Measurements from ENCODE around the gene NFASC. TPM values are rescaled to one million over a fixed set of nuclear protein-coding genes. Genes with fewer than 3 reads are reported as not detected.

The NFASC gene
- total and polyA plus RNA-seq, 12 donors: 1.9 to 24.1 (median 9.2) TPM

GRCh38 chr1:205004351-205004750, 133.7 kb downstream of the NFASC start:
- Histone ChIP-seq H3K9me3 (no peaks in the 10 kb centered on the region), H3K27ac (no peak overlapping the region), H3K27me3 (peaks cover 0 to 14% (median 0%) of the 10 kb centered on the region in 7 donors), H3K4me1 (no peaks in the 10 kb centered on the region), H3K36me3 (no peaks in the 10 kb centered on the region), H3K4me3 (no peak overlapping the region)
- peak in 1 of 8 donors; percentile 39 for ATAC-seq
- WGBS, 2 donors: 65 to 68% methylated on average over 3 of the region's 3 CpGs
- intact Hi-C loops (cut with DNase I): no loop called here
- DNase-seq: no peak
- no peak for TF ChIP-seq CTCF (IDR thresholded peaks at IDR 0.05)

- no peak for TF ChIP-seq CTCF (IDR thresholded peaks at IDR 0.05)
- DNase-seq: no peak
- WGBS, 2 donors: 82 to 85% methylated on average over 8 of the region's 8 CpGs
- intact Hi-C loops (cut with DNase I): no loop called here
- Histone ChIP-seq H3K27me3 (no peaks in the 10 kb centered on the region), H3K36me3 (no peaks in the 10 kb centered on the region), H3K4me1 (peaks cover 0 to 15% (median 5%) of the 10 kb centered on the region in 9 donors), H3K27ac (no peak overlapping the region), H3K4me3 (no peak overlapping the region), H3K9me3 (no peaks in the 10 kb centered on the region)
- no peak for ATAC-seq
Observed at GRCh38 chr1:205008896-205009295, 138.2 kb downstream of the NFASC start.

- TF ChIP-seq CTCF (IDR thresholded peaks at IDR 0.05): no peak
- H3K4me1 ChIP-seq: peaks cover 0 to 23% (median 12%) of the 10 kb centered on the region in 9 donors
- no peaks in the 10 kb centered on the region for H3K9me3 ChIP-seq
- H3K27me3 ChIP-seq: no peaks in the 10 kb centered on the region
- intact Hi-C loops (cut with DNase I): no loop called here
- H3K27ac ChIP-seq: no peak overlapping the region
- no peak overlapping the region for H3K4me3 ChIP-seq
- no peak for ATAC-seq
- whole genome bisulfite sequencing, 2 donors: 93% methylated on average over 12 of the region's 12 CpGs
- no peaks in the 10 kb centered on the region for H3K36me3 ChIP-seq
- no peak for DNase-seq
Observed at GRCh38 chr1:205009670-205010069, 139.0 kb downstream of the NFASC start.

- DNase-seq (no peak), ATAC-seq (peak in 1 of 8 donors; percentile 8)
- Histone ChIP-seq H3K4me3 (no peak overlapping the region), H3K36me3 (peaks cover 0 to 6% (median 0%) of the 10 kb centered on the region in 9 donors), H3K27me3 (peaks cover 0 to 4% (median 0%) of the 10 kb centered on the region in 7 donors), H3K4me1 (peaks cover 0 to 25% (median 14%) of the 10 kb centered on the region in 9 donors), H3K27ac (no peak overlapping the region), H3K9me3 (no peaks in the 10 kb centered on the region)
- WGBS, 2 donors: 52 to 65% methylated on average over 13 of the region's 13 CpGs
- intact Hi-C loops (cut with DNase I): no loop called here
- TF ChIP-seq CTCF (IDR thresholded peaks at IDR 0.05): no peak
Observed at GRCh38 chr1:205012391-205013140, 141.9 kb downstream of the NFASC start.
